G401 (cell line): ENCODE results near the gene CAST. TPM values are rescaled to one million over a fixed set of nuclear protein-coding genes. Genes with fewer than 3 reads are reported as not detected.

Experiments used
- DNase-seq: peaks from one replicate; pipeline ENCODE4 v3.0.0-alpha.2; 2015; ENCODE audit warnings: low spot score
- in situ Hi-C: cut with HindIII; loops from 2 replicates; pipeline ENCODE4 v1.10.0; 2016; ENCODE audit warnings: low sequenced_read_pairs, mixed read lengths
- total RNA-seq: library from RNA; depleted of rRNA; stranded (reverse); fragments of >200 nt; shearing (Covaris generic); gene quantifications from 2 replicates; pipeline ENCODE4 v1.2.3, GENCODE V29; 2014; rRNA removed

Gene CAST
- total RNA-seq, 1 experiment from 2014 or later = 59.1 TPM

GRCh38 chr5:96822686-96823459 lies 160.7 kb downstream of the CAST start:
- no peak for DNase-seq
- in situ Hi-C loops = no loop called here

- DNase-seq = no peak
- in situ Hi-C loops = no loop called here
These were observed 161.8 kb downstream of the CAST start for GRCh38 chr5:96823900-96824380.

Other genes starting within 250 kb of the CAST start
- not detected in 2 replicates for gene PCSK1, start 229.1 kb upstream of the CAST start, total RNA-seq
- 11.5 and 16.1 TPM in 2 replicates for gene ERAP1, start 145.6 kb downstream of the CAST start, total RNA-seq
- gene ERAP2, start 214.1 kb downstream of the CAST start, total RNA-seq = 0.18 and 0.68 TPM in 2 replicates